NB4 (cell line): Measurements from ENCODE around the gene MCTP2.
A peak's percentile ranks its signal among the peaks of the same experiment; 100 is the strongest.

ENCODE experiments used
- DNase-seq: peaks from one replicate; pipeline ENCODE4 v3.0.0; 2010; ENCODE audit warnings: low read depth
- H3K4me3 ChIP-seq: one replicate; pipeline ENCODE4 v1.5.1; 2011; ENCODE audit warnings: mild to moderate bottlenecking, low read depth, low read length, moderate library complexity
- CTCF ChIP-seq: IDR thresholded peaks from one replicate; pipeline ENCODE4 v1.5.1; 2012; ENCODE audit warnings: low read depth, low read length
- MAX ChIP-seq: IDR thresholded peaks from 2 replicates; pipeline ENCODE4 v1.6.1; 2011; ENCODE audit warnings: low read depth, low read length
- MYC ChIP-seq: IDR thresholded peaks from 2 replicates; pipeline ENCODE4 v1.6.1; 2011; ENCODE audit warnings: low read depth, low read length
- POLR2A ChIP-seq: IDR thresholded peaks from 2 replicates; pipeline ENCODE4 v1.6.1; 2011; ENCODE audit warnings: mild to moderate bottlenecking; ENCODE audit not compliant: insufficient read length; ENCODE audit errors: extremely low read depth

The MCTP2 gene

GRCh38 chr15:94230431-94230882, 904 bp upstream of the MCTP2 start:
- TF ChIP-seq POLR2A: no peak
- TF ChIP-seq CTCF: no peak
- no peak for TF ChIP-seq MYC
- no peak for TF ChIP-seq MAX
- H3K4me3 ChIP-seq: peak overlapping the region; percentile 84
- peak; percentile 24 for DNase-seq

GRCh38 chr15:94231723-94232468, 535 bp downstream of the MCTP2 start:
- peak overlapping the region; percentile 62 for H3K4me3 ChIP-seq
- TF ChIP-seq MAX: no peak
- no peak for TF ChIP-seq POLR2A
- TF ChIP-seq MYC: no peak
- TF ChIP-seq CTCF: no peak
- peak; percentile 53 for DNase-seq

GRCh38 chr15:94233441-94233840, 2.1 kb downstream of the MCTP2 start:
- no peak for DNase-seq
- TF ChIP-seq MAX (no peak), POLR2A (no peak), CTCF (no peak), MYC (no peak)
- H3K4me3 ChIP-seq: peak overlapping the region; percentile 26

DNA sequence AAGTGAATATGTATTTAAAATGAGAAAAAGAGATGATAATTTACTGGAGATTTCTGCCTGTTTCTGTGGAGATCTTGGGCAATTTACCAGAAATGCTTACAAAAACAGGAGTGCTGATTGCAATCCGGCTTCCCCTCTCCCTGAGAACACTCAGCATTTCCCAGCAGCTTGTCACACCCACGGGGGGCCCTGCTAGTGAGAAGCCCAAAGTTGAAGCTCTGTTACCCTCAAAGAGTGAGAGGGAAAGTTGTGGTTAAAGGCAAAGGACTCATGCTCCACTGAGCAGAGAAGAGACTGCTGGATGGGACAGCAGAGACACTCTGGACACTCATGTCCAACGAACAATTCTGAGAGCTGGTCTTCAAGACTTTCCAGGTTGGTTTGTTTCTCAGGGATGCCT, 2.9 kb downstream of the MCTP2 start:
- no peak overlapping the region for H3K4me3 ChIP-seq
- TF ChIP-seq MYC (no peak), CTCF (no peak), POLR2A (no peak), MAX (no peak)
- peak; percentile 35 for DNase-seq

DNA sequence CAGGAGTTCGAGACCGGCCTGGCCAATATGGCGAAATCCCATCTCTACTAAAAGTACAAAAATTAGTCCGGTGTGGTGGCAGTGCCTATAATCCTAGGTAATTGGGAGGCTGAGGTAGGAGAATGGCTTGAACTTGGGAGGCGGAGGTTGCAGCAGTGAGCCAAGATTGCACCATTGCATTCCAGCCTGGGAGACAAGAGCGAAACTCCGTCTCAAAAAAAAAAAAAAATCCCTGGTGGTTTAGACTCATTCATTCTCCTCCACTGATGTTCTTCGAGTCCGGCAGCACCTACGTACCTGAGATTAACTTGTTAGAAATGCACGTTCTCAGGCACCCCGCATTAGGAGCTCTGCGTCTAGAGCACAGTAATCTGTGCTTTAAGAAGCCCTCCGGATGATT, 3.7 kb downstream of the MCTP2 start:
- no peak overlapping the region for H3K4me3 ChIP-seq

More for the DNA sequence above, 3.7 kb downstream of the MCTP2 start:
- TF ChIP-seq POLR2A (no peak), MYC (no peak), CTCF (no peak), MAX (no peak)
- no peak for DNase-seq
